GM19035 (cell line): Measurements from ENCODE around the gene MAPK10.

Experiments used
- ATAC-seq: cut with Tn5 transposase; IDR thresholded peaks from one replicate; pipeline ENCODE4 v1.9.1; 2021; ENCODE audit not compliant: unreplicated experiment

The MAPK10 gene

DNA sequence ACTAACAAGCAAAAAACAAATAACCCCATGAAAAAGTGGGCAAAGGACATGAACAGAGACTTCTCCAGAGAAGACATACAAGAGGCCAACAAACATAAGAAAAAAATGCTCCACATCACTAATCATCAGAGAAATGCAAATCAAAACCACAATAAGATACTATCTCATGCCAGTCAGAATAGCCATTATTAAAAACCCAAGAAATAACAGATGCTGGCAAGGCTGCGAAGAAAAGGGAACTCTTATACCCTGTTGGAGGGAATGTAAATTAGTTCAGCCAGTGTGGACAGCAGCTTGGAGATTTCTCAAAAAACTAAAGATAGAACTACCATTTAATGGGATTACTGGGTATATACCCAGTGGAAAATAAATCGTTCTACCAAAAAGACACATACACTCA, 79.6 kb downstream of the MAPK10 start:
- no peak for ATAC-seq

DNA sequence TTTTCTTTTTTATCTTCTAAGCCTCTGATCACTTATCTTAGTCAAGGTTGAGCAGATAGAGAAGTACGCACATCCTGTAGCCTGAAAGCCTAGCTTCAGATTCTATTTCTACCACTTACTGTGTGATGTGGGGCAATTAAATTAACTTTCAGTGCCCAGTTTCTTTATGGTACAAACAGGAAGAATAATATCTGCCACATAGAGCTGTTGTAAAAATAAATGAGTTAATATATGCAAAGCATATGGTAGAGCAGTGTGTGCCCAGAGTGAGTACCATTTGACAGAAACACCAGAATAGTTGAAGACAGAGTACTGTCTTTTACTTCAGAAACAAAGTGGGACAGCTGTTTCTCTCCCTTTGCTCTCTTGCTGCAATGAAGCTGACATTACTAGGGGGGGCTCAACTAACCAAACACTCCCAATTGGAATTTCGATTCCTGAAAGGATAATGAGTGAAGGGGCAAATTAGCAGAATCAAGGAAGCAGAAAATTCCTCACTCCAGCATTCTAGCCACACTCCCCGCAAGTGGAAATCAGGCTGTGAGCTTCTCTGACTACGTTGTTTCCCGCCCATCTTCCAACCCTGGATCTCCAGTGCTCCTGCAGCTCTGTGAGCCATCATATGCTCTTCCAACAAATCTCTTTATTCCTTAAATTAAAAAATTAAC, 80.4 kb downstream of the MAPK10 start:
- ATAC-seq = no peak

DNA sequence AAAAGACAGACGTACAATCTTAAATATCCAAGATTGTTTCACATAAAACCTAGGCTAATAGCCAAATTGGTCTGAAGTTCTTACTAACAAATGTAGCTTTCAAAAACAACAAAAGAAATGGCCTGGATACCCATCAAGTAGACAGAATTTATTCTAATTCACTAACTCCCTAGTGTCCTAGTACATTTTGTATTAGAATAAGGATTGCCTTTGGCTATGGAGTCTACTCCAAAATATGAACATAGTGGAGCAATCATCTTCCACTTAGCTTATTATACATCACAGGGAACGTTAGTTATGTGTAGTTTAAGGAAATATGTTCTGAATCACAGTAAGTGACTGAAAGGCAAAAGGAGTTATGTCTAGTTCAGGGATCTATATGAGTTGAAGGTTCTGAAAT, 81.7 kb downstream of the MAPK10 start:
- ATAC-seq = no peak

DNA sequence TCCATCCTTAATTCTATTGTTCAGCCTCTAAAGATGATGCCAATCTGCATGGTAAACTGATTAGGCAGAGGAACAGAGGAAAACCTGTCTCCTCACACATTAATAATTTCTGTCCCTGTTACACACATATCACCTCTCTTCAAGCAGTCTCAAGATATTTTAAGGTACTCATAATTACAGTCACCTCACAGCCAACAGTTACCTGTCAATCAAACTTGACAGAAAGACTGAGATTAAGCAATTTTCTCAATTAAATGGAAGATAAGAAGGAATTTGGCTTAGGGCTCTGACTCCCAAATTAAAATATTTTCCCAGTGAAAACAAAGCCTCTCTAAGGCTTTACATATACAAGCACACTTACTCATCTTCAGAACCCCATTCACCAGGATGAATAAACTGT, 85.2 kb downstream of the MAPK10 start:
- ATAC-seq = no peak

DNA sequence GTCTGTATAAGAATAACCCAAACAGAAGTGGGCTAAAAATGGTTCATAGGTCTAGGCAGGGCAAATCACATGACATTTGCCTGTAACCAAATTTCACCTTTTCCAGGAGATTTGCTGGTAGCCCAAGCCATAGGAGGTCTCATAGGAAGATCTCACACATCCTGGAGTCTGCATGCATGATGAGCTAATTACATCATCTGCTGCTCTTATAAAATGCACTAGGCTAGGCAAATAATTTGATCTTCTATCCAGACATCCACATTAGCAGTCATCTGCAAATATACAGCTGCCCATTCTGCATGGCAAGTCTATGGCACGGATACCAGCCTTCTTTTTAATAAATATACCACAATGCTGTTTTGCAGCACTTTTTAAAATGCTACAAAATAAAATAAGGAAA, 87.2 kb downstream of the MAPK10 start:
- ATAC-seq = no peak

DNA sequence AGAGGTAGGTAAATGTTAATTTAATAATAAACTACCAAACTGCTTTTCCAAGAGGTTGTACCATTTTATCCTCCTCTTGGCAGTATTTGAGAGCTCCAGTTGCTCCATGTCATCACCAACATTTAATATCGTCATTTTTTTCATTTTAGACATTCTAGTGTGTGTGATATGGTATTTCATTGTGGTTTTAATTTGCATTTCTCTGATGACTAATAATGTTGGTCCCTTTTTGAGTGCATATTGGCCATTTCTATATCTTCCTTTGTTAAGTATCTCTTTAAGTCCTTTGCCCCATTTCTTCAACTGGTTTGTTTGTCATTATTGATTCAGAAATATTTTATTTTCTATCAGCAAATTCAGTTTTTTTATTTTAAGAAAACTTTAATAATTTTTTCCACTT, 88.8 kb downstream of the MAPK10 start:
- ATAC-seq = no peak

DNA sequence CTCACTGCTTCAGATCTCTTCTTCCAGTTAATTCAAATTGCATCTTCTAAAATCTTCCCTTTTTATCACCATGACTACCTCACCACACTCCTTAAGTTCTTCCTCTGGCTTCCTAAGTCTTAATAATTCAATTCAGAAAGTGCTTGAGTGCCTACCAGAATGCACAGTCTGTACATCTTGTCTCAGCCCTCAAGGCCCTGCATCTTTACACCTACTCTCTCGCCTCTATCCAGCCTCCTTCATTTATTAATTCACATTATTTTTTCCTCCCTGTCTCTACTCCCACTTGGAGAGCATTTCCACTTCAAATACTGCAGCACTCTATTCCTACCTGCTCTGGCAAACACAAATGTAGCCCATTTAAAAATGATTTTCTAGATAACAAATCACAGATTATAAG, 90.5 kb downstream of the MAPK10 start:
- no peak for ATAC-seq

DNA sequence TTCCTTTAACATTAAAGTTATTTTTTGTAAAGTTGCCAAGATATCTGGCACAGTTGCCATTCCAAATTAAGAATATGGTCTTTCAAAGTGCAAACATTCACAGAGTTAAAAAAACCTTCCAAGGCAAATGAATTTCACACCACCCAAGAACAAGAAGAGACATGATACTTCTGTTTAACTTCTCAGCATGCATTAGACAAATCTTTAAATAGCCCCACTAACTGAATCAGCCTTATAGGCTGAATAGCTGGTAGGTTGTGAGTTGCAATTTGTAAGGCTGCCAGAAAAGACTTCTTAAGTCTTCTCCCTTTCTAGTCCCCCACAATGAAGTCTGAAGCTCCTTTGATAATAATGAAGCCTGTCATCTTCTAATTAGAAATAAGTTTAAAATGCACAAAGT, 95.6 kb downstream of the MAPK10 start:
- ATAC-seq = no peak

DNA sequence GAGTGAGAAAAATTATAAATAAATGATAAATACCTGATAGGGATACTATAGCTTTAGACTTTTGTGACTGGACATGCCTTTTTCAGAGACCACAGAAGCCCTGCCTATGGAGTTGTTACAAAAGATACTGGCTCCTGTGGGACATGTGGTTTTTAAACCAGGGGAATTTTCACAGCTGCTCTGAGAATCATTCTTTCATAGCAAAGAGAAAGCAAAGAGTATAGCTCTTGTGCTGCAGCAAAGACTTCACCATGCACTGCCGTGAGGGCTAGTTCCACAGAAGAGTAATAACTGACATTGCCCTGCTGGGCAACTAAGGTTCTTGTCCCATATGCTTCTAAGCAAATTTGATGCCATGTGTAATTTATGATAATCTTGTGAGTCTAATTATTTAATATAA, 98.2 kb downstream of the MAPK10 start:
- ATAC-seq = no peak

DNA sequence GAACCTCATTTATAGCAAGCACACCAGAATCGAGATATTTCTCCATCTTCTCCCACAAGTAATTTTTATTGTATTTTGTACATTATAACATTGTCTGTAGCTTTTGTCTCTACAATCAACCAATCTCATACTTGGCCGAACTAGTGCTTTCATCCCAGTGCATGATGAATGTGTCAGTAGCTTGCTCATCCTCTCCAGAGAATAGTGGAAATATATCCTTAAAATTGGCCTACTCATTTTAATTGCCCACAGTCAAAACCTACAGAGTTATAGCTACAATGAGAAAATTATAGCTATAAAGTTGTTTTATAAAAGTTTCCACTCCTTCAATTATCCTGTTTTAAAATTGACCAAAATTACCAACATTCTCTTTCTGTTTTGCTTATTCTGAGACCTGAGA, 103.8 kb downstream of the MAPK10 start:
- ATAC-seq = no peak

DNA sequence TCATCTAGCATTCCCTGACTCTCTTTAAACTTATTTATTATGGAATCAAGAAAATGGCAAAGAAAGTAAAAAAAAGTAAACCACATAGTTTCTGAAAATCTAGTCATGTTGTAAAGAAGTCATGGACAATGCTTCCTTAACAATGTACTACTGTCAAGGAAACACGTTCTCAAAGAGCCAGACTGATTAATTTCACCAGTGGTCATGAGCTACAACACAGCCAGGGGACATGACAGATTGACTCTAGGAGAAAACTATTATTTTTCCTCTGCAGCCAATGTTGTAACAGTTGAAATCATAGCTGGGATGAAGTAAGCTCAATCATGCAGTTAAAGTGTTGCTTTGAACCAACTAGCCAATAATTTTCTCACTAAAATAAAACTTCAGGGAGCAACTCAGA, 109.2 kb downstream of the MAPK10 start:
- no peak for ATAC-seq

DNA sequence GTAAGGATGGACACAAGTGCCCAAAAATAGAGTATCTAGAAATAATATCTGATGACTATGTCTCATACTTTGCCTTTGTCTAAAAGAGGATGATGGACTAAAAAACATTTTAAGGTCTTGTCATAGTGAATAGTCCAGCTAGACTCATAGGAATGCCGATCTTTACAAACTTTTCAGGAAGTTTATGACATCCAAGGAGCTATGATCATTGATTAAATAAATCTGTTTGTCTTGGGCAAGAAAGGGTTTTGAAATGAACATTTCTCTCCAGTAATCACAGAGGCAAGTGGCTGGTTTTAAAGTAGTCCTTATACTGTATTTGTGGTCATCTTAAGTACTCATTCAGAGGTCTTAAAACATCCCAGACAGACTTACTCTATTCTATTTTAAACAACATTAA, 109.8 kb downstream of the MAPK10 start:
- no peak for ATAC-seq

DNA sequence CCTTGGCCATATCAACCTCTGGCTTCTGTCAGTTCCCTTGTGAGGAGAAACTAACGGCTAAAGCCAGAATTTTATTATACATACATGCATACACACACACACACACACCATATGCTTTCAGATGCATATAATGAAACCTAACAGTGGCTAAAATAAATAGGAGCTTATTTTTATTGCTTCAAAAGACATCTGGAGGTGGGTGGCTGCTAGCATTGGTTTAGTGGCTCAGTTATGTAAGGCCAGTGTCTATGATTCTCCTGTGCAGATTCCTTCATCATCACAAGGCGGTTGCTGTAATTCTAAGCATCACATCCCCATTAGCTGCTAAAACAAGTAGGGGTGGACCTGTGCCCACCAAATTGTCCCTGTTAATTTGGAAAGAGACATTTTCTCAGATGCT, 110.8 kb downstream of the MAPK10 start:
- ATAC-seq = no peak

DNA sequence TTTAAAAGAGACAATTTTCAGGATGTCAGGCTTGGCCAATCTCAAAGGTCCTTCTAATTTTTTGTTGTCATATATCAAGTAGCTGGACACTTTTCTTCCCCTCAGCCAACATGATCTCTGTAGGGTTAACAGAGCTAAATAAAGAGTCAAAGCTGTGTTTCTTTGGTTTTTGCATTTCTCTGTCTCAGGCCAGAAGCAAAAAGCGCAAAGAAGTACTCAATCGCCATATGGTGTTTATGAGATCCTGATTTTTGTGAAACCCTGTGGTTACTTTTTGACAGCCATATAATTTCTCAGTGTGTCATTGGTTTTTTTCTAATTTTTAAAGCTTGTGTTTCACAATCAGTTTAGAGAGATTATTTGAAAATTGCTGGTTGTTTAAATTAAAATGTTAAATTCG, 111.9 kb downstream of the MAPK10 start:
- ATAC-seq = no peak

DNA sequence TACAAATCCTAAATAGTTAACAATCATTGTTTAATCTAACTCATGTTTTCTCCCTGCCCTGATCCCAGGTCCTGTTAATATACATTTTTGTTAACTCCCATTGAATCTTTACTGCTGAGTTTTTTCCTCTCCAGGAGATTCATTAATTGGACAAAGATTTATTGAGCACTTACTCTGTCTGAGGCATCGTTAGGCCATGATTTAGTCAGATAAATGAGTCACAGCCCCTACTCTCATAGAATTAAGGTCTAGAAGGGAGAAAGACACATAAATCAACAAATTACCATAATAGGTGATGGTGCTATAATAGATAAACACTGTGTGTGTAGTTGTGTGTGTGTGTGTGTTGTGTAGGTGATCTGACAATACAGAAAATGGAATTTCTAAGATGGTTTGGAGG, 112.5 kb downstream of the MAPK10 start:
- no peak for ATAC-seq

DNA sequence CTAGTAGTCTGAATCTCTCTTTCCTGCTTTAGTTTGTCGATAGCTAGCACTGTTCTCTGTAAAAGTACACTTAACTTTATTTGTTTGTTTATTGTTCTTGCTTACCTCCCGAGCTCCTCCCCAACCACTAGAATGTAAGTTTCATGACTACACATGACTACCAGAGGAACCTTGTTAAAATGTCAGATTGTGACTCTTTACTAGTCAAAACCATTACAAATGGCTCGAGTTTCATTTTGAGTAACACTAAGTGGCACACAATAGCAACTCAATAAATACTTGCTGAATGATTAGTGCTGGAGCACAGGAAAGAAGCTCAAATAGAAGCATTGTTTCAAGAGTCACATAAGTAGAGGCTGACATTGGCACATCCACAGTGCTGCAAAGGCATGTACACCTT, 116.1 kb downstream of the MAPK10 start:
- ATAC-seq = no peak

DNA sequence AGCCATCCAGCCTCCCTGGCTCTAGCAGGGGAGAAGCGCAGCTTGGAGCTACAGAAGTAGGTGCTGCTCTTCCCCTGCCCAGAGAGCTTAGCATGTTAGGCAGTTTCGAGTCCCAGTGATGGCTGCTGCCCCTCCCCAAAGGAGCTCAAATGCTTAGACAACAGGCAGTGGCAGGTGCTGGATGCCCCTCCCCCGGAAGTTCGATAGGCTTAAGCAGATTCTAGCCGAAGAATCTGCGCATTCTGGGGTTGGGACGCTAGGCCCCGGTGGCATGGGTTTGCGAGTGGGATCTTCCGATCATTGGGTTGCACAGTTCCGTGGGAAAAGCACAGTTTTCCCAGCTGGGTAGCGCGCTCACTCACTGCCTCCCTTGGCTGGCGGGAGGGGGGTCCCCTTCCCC, 117.2 kb downstream of the MAPK10 start:
- ATAC-seq = no peak

DNA sequence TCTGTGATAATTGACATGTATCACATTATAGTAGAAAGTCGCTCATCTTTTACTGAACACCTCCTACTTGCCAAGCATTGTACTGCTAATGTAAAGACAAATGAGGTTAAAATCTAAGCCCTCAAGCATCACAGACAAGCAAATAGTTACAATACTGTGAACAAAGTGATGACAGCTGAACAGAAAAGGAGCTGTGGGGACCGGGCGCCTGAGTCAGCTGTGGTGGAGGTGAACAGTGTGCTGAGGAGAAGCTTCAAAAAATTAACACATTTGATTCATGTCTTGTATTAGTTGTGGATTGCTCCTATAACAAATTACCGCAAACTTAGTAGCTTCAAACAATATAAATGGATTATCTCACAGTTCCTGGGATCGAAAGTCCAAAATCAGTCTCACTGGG, 124.3 kb downstream of the MAPK10 start:
- no peak for ATAC-seq

DNA sequence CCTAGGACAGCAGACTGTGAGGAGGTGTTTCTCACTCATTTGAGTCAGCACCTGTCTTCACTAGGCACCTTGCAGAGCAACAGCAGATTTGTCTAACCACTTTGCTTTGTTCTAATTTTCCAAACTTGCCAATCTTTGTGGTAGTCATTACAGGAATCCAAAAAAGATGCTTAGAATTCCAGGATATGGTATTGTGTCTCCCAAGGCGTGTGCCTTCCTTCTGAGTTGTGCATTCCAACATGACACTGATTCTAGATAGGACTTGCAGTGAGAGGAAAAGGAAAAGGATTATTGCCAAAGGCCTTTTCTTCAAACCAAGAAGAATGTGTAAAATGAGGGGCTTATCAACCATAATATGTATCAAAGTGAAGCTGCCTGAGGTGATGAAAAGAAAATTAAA, 126.2 kb downstream of the MAPK10 start:
- no peak for ATAC-seq

DNA sequence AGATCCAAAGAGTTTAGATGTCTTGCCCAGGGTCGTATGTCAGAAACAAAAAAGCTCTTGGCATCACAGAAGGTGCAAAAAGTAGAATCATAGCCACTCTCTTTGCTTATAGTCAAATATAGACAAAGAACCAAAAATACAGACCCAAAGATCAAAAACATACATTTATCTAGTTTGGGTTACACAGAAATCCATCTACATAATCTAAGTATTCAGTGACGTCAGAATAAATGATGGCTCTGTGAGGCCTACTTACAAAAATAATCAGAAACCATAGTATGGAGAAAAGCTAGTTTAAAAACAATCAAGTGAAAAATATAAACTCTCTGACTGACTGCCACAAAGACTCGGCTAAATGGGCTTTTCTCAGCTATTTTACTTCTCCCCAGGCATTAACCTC, 126.8 kb downstream of the MAPK10 start:
- ATAC-seq = no peak

DNA sequence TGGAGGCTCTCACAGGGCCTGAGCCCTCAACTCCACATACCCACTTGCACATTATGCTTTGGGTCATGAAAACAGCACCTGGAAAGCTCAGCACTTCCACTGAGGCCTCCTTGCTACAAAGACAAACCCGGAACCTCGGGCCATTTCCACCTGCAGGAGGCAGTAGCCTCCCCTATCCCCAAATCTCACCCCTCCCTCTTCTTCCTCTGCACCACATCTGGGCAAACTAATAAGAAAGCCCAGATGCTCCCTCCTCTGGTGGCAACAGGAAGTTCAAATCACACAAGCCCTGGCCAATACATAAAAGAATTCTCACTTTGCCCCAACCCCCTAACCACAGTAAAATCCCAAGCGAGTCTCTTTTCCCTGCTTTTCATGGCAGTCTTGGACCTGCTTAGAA, 136.4 kb downstream of the MAPK10 start:
- ATAC-seq = no peak

DNA sequence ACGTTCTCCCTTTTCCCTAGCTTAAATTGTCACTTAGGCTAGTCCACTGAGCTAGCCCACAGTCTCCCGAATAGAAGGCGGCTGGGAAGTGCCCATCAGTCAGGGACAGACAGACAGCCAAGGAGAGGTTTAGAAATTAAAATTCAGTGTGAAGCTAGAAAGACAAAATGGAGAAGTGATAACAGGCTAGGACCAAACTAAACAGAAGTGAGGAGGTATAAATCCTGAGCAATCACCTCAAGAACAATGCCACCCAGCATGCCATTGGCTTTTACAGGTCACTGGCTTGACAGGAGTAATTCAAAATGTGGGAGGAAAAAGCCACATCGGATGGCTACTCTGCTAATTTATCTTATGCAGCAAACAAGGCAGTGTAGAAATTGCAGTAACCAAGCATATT, 138.9 kb downstream of the MAPK10 start:
- ATAC-seq = no peak

DNA sequence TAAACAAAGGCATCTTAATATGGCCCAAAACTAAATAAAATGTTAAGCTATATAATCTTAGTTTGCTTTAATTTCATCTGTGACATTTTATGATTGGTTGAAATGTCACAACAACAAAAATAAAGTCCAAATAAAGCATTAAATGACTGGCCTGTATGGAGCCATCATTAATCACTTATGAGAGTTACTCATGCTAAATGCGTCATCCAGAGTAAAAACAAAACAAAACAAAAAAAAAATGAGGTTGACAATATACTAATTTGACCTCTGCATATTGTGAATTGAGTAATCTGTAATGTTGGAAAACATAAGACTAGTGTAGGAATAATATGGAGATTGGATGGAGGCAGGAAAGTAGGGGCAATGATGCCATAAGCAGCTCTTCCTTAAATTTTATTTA, 139.7 kb downstream of the MAPK10 start:
- ATAC-seq = no peak
